Osteoblast (primary cell): ENCODE measurements around the gene ZNF575. TPM values are rescaled to one million over a fixed set of nuclear protein-coding genes. Genes with fewer than 3 reads are reported as not detected.

Experiments
- DNase-seq: peaks from one replicate; pipeline ENCODE4 v3.0.0; 2011; ENCODE audit warnings: low spot score, mixed read lengths; ENCODE audit not compliant: insufficient read length; ENCODE audit errors: missing footprints
- H2AFZ ChIP-seq: 2 replicates; pipeline ENCODE4 v1.6.0; 2011; ENCODE audit warnings: mild to moderate bottlenecking, low read length
- H3K27ac ChIP-seq: 2 replicates; pipeline ENCODE4 v1.5.1; 2011; ENCODE audit warnings: mild to moderate bottlenecking, low read depth, low read length, moderate library complexity
- H3K27me3 ChIP-seq: 2 replicates; pipeline ENCODE4 v1.6.0; 2012; ENCODE audit warnings: mild to moderate bottlenecking, control low read depth, inconsistent platforms, low read length, moderate library complexity; ENCODE audit not compliant: insufficient read depth
- H3K36me3 ChIP-seq: 2 replicates; pipeline ENCODE4 v1.5.1; 2011; ENCODE audit warnings: mild to moderate bottlenecking, low read length, control low read depth, moderate library complexity; ENCODE audit not compliant: insufficient read depth
- H3K4me1 ChIP-seq: 2 replicates; pipeline ENCODE4 v1.5.1; 2011; ENCODE audit warnings: mild to moderate bottlenecking, low read length, control low read depth, moderate library complexity; ENCODE audit not compliant: insufficient read depth
- H3K4me2 ChIP-seq: 2 replicates; pipeline ENCODE4 v1.6.0; 2011; ENCODE audit warnings: mild to moderate bottlenecking, low read length; ENCODE audit not compliant: insufficient read depth
- H3K4me3 ChIP-seq: fragments of 200-600 bp; sonication (generic); 3 replicates; pipeline ENCODE4 v1.5.1; 2012; ENCODE audit warnings: mild to moderate bottlenecking, low read length, inconsistent platforms; ENCODE audit not compliant: insufficient read depth
- H3K79me2 ChIP-seq: 2 replicates; pipeline ENCODE4 v1.6.0; 2012; ENCODE audit warnings: mild to moderate bottlenecking, low read length, control low read depth, inconsistent platforms; ENCODE audit not compliant: insufficient read depth
- H3K9me3 ChIP-seq: 2 replicates; pipeline ENCODE4 v1.5.1; 2011; ENCODE audit warnings: low read depth, low read length, control low read depth
- H4K20me1 ChIP-seq: 2 replicates; pipeline ENCODE4 v1.6.0; 2012; ENCODE audit warnings: mild to moderate bottlenecking, low read length, control low read depth; ENCODE audit not compliant: insufficient read depth
- total RNA-seq: library from RNA; depleted of rRNA; stranded (reverse); fragments of >200 nt; gene quantifications from 2 replicates; pipeline ENCODE4 v1.2.3, GENCODE V29; 2012
- TF ChIP-seq, protein P1 (sequence below): IDR thresholded peaks from 2 replicates; pipeline ENCODE4 v1.5.1; 2011; ENCODE audit warnings: mild to moderate bottlenecking, low read depth, low read length, moderate library complexity; ENCODE audit errors: extremely low read depth

The ZNF575 gene
- total RNA-seq, 1 donor, result 0.72 TPM

DNA sequence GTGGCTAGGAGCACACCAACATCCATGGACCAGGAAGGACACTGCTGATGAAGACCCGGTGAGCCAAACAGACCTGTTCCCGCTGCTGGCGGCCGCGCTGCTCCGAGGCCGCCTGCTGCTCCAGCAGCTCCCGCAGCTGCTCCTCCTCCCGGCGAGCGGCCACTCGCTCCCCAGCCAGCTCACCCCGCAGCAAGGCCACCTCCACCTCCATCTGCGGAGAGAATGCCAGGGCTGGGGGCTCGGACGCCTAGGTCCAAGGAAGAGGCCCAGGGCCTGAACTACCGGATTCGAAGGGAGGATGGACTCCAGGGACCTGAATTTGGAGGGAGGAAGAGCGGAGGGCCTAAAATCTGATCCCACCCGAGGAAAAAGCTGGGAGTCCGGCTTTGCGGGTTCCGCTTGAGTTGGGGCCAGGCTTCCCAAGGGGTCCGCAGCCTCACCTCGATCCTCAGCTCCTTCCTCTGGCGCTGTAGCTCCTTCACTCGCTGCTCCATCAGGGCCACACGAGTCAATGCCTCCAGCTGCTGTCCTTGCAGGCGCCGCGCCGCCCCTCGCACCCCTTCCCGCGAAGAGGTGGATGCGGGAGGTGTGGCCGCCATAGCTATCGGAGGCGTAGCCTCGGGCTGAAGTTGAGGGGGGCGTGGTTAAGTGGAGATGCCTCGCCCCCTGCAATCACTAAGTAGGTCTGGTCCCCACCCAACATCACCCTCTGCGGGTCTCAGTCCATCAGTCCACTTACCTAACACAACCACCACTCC is 31.1 kb upstream of the ZNF575 start:
- Histone ChIP-seq H3K9me3 (no peaks in the 10 kb centered on the region), H4K20me1 (no peaks in the 10 kb centered on the region), H3K27me3 (no peaks in the 10 kb centered on the region), H3K36me3 (peaks cover 1% of the 10 kb centered on the region), H3K4me3 (no peak overlapping the region), H3K27ac (no peak overlapping the region), H2AFZ (no peak overlapping the region), H3K79me2 (no peaks in the 10 kb centered on the region), H3K4me1 (peaks cover 16% of the 10 kb centered on the region), H3K4me2 (peak overlapping the region; percentile 43)
- TF ChIP-seq, protein P1, sequence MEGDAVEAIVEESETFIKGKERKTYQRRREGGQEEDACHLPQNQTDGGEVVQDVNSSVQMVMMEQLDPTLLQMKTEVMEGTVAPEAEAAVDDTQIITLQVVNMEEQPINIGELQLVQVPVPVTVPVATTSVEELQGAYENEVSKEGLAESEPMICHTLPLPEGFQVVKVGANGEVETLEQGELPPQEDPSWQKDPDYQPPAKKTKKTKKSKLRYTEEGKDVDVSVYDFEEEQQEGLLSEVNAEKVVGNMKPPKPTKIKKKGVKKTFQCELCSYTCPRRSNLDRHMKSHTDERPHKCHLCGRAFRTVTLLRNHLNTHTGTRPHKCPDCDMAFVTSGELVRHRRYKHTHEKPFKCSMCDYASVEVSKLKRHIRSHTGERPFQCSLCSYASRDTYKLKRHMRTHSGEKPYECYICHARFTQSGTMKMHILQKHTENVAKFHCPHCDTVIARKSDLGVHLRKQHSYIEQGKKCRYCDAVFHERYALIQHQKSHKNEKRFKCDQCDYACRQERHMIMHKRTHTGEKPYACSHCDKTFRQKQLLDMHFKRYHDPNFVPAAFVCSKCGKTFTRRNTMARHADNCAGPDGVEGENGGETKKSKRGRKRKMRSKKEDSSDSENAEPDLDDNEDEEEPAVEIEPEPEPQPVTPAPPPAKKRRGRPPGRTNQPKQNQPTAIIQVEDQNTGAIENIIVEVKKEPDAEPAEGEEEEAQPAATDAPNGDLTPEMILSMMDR, result no peak
- peak; percentile 63 for DNase-seq

DNA sequence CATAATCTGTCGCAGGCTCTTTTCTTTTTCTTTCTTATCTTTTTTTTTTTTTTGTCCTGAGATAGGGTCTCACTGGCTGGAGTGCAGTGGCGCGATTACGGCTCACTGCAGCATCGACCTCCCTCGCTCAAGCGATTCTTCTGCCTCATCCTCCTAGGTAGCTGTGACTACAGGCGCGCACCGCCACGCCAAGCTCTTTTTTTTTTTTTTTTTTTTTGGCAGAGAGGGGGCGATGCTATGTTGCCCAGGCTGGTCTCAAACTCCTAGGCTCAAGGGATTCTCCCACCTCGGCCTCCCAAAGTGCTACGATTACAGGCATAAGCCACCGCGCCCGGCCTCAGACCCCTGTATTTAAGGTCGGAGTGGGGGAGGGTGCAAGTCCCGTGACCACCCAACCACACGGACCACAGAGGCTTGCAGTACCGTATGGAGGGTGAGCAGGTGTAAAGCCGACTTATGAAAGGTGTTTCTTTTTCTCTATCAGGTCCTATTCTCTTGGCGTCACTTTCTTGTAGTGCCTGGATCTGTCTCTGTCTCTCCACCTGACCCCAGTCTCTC is 30.5 kb upstream of the ZNF575 start:
- Histone ChIP-seq H3K4me3 (peak overlapping the region; percentile 94), H4K20me1 (no peaks in the 10 kb centered on the region), H3K4me2 (peak overlapping the region; percentile 96), H3K27ac (no peak overlapping the region), H3K79me2 (no peaks in the 10 kb centered on the region), H3K4me1 (peaks cover 16% of the 10 kb centered on the region), H3K27me3 (no peaks in the 10 kb centered on the region), H2AFZ (no peak overlapping the region), H3K9me3 (no peaks in the 10 kb centered on the region), H3K36me3 (no peaks in the 10 kb centered on the region)
- no peak for DNase-seq
- TF ChIP-seq, protein P1, result no peak

DNA sequence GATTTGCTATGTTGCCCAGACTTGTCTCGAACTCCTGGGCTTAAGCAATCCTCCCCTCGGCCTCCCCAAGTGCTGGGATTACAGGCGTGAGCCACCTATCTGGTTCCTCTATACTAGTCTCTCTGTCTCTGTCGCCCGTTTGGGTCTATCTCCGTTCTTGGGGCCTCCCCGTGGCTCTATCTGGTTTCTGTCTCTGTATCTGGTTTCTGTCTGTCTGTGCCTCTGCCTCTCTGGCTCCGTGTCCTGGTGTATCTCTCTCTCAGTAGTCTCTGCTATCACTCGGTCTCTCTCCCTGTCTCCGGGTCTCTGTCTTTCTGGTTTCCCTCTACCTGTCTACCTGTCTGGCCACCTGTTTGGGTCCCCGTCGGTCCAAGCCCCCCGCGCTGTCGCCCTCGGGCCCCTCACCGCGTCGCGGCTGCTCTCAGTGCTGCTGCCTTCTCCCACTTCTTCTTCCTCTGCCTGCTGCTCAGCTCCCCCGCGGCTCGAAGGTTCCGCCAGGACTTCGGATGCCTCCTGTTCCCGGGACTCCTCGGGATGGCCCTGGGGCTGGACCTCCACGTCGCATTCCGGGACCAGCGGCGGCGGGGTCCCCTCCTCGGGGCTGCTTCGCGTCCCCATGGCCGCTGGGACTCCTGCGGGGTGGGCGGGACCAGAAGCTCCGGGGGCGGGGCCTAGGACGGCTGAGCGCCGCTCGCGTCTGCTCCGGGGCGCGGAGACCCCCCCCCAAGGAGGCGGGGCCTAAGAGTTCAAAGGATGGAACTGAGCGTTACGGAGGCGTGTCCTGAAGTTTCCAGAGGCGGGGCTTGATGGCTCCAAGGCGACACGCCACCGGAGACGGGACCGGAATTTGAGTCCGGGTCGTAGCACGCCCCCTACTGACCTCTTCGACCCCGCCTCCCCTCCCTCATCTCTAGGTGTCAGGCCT is 29.2 kb upstream of the ZNF575 start:
- Histone ChIP-seq H2AFZ (peak overlapping the region; percentile 97), H4K20me1 (no peaks in the 10 kb centered on the region), H3K9me3 (no peaks in the 10 kb centered on the region), H3K36me3 (peaks cover 8% of the 10 kb centered on the region), H3K4me1 (peaks cover 16% of the 10 kb centered on the region), H3K4me2 (peak overlapping the region; percentile 96), H3K4me3 (peak overlapping the region; percentile 94), H3K27ac (peak overlapping the region; percentile 65), H3K79me2 (no peaks in the 10 kb centered on the region), H3K27me3 (no peaks in the 10 kb centered on the region)
- peak; percentile 99 for DNase-seq
- TF ChIP-seq, protein P1, result no peak
